Vagina (tissue), 2 donors: ENCODE measurements around the gene RAB39B. TPM values are rescaled to one million over a fixed set of nuclear protein-coding genes. Genes with fewer than 3 reads are reported as not detected.
"Not testable (repeated sequence)": the region's sequence is repeated elsewhere in the genome, so short reads cannot be mapped to it uniquely, and the experiment has no call there.

Source experiments
- DNase-seq, 2 donors: peaks; one replicate each; pipeline ENCODE4 v3.0.0-alpha.2; 2017; ENCODE audit errors: extremely low spot score in 2 of 2
- H3K27ac ChIP-seq: fragments of 200-600 bp; sonication (generic); one replicate; pipeline ENCODE4 v1.5.1; 2019
- H3K27me3 ChIP-seq: fragments of 200-600 bp; sonication (generic); one replicate; pipeline ENCODE4 v1.5.1; 2019
- H3K36me3 ChIP-seq, 2 donors: fragments of 200-600 bp; sonication (generic); one replicate each; pipeline ENCODE4 v1.5.1; 2017 to 2019
- H3K4me1 ChIP-seq: fragments of 200-600 bp; sonication (generic); one replicate; pipeline ENCODE4 v1.5.1; 2019
- H3K4me3 ChIP-seq, 2 donors: fragments of 200-600 bp; sonication (generic); 1 replicate in 1 of 2; 2 replicates in 1 of 2; pipeline ENCODE4 v1.5.1; 2016 to 2019
- H3K9me3 ChIP-seq: fragments of 200-600 bp; sonication (generic); one replicate; pipeline ENCODE4 v1.5.1; 2019
- CTCF ChIP-seq, 3 experiments: fragments of 450-650 bp in 2 of 3; fragments of 200-600 bp in 1 of 3; sonication (generic) in 1 of 3; IDR thresholded peaks; one replicate each; pipeline ENCODE4 v1.5.1; 2017 to 2019; ENCODE audit warnings: antibody characterized with exemption in 3 of 3, mild to moderate bottlenecking in 2 of 3, moderate library complexity in 2 of 3
- POLR2A ChIP-seq, 2 donors: fragments of 450-650 bp; IDR thresholded peaks; one replicate each; pipeline ENCODE4 v1.6.1; 2017; ENCODE audit warnings: antibody characterized with exemption in 2 of 2, mild to moderate bottlenecking in 2 of 2, moderate library complexity in 2 of 2
- POLR2AphosphoS5 ChIP-seq, 2 donors: sonication (generic); formaldehyde crosslinking; IDR thresholded peaks; one replicate each; pipeline ENCODE4 v1.9.0; 2017; ENCODE audit warnings: antibody characterized with exemption in 2 of 2, mild to moderate bottlenecking in 2 of 2, low read depth in 1 of 2; ENCODE audit not compliant: insufficient read depth in 1 of 2
- intact Hi-C: fragments of 100-400 bp; cut with DNase I; formaldehyde crosslinking; loops from one replicate; pipeline ENCODE4 v1.15.1; 2023
- total RNA-seq: library from RNA; depleted of rRNA; stranded (reverse); fragments of >200 nt; gene quantifications from one replicate; pipeline ENCODE4 v1.2.3, GENCODE V29; 2016

RAB39B gene, protein sequence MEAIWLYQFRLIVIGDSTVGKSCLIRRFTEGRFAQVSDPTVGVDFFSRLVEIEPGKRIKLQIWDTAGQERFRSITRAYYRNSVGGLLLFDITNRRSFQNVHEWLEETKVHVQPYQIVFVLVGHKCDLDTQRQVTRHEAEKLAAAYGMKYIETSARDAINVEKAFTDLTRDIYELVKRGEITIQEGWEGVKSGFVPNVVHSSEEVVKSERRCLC
- total RNA-seq, result 0.74 TPM

DNA sequence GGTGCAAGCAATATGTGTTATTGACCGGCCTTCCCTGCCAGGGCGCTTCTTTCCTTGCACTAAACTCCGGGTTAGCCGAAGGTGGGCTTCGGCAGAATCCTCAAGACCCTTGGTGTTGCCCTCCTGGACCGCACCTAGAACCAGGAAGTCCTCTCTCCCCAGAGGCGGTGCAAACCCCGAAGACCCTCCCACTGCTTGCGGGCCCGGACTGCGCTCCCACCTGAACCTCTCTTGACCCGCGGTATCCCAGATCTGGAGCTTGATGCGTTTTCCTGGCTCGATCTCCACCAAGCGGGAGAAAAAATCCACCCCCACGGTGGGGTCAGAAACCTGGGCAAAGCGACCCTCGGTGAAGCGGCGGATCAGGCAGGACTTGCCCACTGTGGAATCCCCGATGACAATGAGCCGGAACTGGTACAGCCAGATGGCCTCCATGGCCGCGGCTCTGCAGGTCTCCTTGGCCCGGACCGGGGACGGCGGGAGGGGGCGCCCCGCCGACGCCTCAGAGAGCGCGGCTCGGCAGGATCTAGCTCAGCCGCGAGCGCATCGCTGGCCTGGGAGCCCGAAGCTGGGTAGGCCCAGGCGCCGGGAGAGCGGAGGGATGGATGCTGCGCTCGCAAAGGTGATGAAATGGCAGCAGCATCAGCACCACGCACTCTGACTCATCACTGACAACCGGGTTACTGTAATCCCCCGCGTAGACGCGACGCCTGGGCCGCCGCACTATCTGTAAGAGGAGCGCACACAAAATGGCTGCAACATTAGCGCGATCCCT lies at the start of gene RAB39B:
RAB39B (minus strand) TSS at position 638 of the 775 bp plus-strand sequence; CDS start at position 435, 203 bp downstream.
- intact Hi-C loops, result no loop called here
- H3K4me3 ChIP-seq, result peak within 1 kb of the TSS; percentile 30 to 33
- no peaks in the 10 kb centered on the region for H3K9me3 ChIP-seq
- TF ChIP-seq POLR2A (IDR thresholded peaks at IDR 0.05), result no peak
- no peak for TF ChIP-seq POLR2AphosphoS5 (IDR thresholded peaks at IDR 0.05; ENCODE audit: insufficient read depth in 1 of 2, low read depth in 1 of 2)
- TF ChIP-seq CTCF (IDR thresholded peaks at IDR 0.05), result no peak
- DNase-seq, result no peak
- H3K36me3 ChIP-seq, result no peaks in the 10 kb centered on the region
- no peak within 1 kb of the TSS for H3K27ac ChIP-seq
- no peaks in the 10 kb centered on the region for H3K27me3 ChIP-seq
- H3K4me1 ChIP-seq, result peaks cover 8% of the 10 kb centered on the region

DNA sequence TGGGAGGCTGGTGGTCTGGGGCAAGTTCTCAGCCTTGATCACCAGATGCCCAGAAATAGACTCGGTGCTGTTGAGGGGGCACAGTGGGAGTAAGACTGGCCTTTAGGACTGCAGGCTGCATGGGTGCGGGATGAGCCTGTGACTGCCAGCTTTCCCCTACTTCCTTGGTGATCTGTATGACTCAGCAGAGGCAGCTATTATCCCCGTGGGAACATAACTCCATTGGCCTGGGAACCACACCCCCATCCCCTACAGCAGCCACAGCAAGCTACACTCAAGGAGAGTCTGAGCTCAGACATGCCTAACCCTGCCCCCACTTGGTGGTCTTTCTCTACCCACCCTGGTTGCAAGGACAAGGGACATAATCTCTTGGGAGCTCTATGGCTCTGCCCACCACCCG lies 49.5 kb upstream of the RAB39B start:
- no peaks in the 10 kb centered on the region for H3K27me3 ChIP-seq
- no peak overlapping the region for H3K27ac ChIP-seq
- TF ChIP-seq POLR2AphosphoS5 (IDR thresholded peaks at IDR 0.05; ENCODE audit: insufficient read depth in 1 of 2, low read depth in 1 of 2) (no peak), CTCF (IDR thresholded peaks at IDR 0.05) (no peak), POLR2A (IDR thresholded peaks at IDR 0.05) (no peak)
- no peaks in the 10 kb centered on the region for H3K9me3 ChIP-seq
- no peaks in the 10 kb centered on the region for H3K4me1 ChIP-seq
- no peak overlapping the region for H3K4me3 ChIP-seq
- intact Hi-C loops, result no loop called here
- DNase-seq, result no peak
- H3K36me3 ChIP-seq, result no peaks in the 10 kb centered on the region

- TF ChIP-seq POLR2AphosphoS5 (IDR thresholded peaks at IDR 0.05; ENCODE audit: insufficient read depth in 1 of 2, low read depth in 1 of 2) (no peak), CTCF (IDR thresholded peaks at IDR 0.05) (no peak), POLR2A (IDR thresholded peaks at IDR 0.05) (no peak)
- no peak for DNase-seq
- no peak overlapping the region for H3K27ac ChIP-seq
These were observed 29.5 kb upstream of the RAB39B start for GRCh38 chrX:155293771-155294170.

GRCh38 chrX:155279873-155280272 lies 15.6 kb upstream of the RAB39B start:
- Histone ChIP-seq H3K27me3 (no peaks in the 10 kb centered on the region), H3K4me1 (no peaks in the 10 kb centered on the region), H3K4me3 (no peak overlapping the region), H3K27ac (no peak overlapping the region), H3K36me3 (no peaks in the 10 kb centered on the region), H3K9me3 (no peaks in the 10 kb centered on the region)
- intact Hi-C loops, result no loop called here
- TF ChIP-seq POLR2AphosphoS5 (IDR thresholded peaks at IDR 0.05; ENCODE audit: insufficient read depth in 1 of 2, low read depth in 1 of 2), result no peak
- TF ChIP-seq POLR2A (IDR thresholded peaks at IDR 0.05), result no peak
- no peak for TF ChIP-seq CTCF (IDR thresholded peaks at IDR 0.05)
- no peak for DNase-seq

More at GRCh38 chrX:155293771-155294170, 29.5 kb upstream of the RAB39B start:
- intact Hi-C loops, result no loop called here
- H3K36me3 ChIP-seq, result no peaks in the 10 kb centered on the region
- no peaks in the 10 kb centered on the region for H3K9me3 ChIP-seq
- H3K27me3 ChIP-seq, result no peaks in the 10 kb centered on the region
- no peak overlapping the region for H3K4me3 ChIP-seq
- H3K4me1 ChIP-seq, result no peaks in the 10 kb centered on the region

- no peaks in the 10 kb centered on the region for H3K36me3 ChIP-seq
- no peak overlapping the region for H3K4me3 ChIP-seq
- no peak for TF ChIP-seq POLR2A (IDR thresholded peaks at IDR 0.05)
- no peak overlapping the region for H3K27ac ChIP-seq
- intact Hi-C loops, result no loop called here
- H3K9me3 ChIP-seq, result no peaks in the 10 kb centered on the region
- no peaks in the 10 kb centered on the region for H3K27me3 ChIP-seq
- no peak for DNase-seq
- H3K4me1 ChIP-seq, result no peaks in the 10 kb centered on the region
These were observed 6.7 kb upstream of the RAB39B start for GRCh38 chrX:155270969-155271368.

GRCh38 chrX:155267995-155268394 lies 3.7 kb upstream of the RAB39B start:
- H3K27me3 ChIP-seq, H3K4me3 ChIP-seq, DNase-seq, intact Hi-C loops, H3K9me3 ChIP-seq, H3K4me1 ChIP-seq, H3K36me3 ChIP-seq, H3K27ac ChIP-seq: not testable (repeated sequence)
